Putamen (tissue), 1 donor: ENCODE data around the gene URGCP.

Experiments used
- DNase-seq: peaks from one replicate; pipeline ENCODE4 v3.0.0-alpha.2; 2016; ENCODE audit warnings: low spot score

URGCP gene, protein sequence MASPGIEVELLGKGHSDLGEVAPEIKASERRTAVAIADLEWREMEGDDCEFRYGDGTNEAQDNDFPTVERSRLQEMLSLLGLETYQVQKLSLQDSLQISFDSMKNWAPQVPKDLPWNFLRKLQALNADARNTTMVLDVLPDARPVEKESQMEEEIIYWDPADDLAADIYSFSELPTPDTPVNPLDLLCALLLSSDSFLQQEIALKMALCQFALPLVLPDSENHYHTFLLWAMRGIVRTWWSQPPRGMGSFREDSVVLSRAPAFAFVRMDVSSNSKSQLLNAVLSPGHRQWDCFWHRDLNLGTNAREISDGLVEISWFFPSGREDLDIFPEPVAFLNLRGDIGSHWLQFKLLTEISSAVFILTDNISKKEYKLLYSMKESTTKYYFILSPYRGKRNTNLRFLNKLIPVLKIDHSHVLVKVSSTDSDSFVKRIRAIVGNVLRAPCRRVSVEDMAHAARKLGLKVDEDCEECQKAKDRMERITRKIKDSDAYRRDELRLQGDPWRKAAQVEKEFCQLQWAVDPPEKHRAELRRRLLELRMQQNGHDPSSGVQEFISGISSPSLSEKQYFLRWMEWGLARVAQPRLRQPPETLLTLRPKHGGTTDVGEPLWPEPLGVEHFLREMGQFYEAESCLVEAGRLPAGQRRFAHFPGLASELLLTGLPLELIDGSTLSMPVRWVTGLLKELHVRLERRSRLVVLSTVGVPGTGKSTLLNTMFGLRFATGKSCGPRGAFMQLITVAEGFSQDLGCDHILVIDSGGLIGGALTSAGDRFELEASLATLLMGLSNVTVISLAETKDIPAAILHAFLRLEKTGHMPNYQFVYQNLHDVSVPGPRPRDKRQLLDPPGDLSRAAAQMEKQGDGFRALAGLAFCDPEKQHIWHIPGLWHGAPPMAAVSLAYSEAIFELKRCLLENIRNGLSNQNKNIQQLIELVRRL

DNA sequence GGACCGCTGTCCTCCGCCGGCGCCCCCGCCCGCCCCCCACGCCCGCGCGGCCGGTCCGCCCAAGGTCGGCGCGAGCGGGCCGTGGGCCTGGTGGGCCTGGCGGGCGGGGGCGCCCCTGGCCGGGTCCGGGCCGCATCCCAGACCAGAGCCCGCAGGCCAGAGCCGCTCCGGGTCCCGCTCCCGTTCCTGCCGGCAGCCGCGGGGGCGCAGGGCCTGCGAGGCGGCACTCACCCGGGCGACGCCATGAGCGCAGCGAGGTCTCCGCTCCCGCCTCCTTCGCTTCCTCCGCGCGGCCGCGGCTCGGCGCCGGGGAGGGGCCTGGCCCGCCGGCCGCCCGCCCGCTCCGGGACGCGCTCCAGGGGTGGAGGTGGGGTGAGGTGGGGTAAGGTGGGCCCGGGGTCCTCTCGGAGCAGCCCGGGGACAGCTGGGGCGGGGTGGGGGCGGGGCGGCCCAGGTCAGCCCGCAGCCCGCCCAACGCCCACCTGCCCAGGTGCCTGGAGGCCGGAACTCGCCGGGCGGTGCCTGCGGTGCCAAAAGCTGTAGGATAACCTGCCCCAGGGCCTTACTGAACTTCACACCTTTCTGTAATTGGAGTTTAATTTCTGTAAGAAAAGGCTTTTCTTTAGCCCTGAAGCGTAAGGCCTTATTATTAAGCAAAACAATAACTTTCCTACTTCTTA, at the start of gene URGCP:
URGCP (minus strand) TSS at position 266 of the 680 bp plus-strand sequence; CDS start at position 245, 21 bp downstream.
- DNase-seq: peak; percentile 42

DNA sequence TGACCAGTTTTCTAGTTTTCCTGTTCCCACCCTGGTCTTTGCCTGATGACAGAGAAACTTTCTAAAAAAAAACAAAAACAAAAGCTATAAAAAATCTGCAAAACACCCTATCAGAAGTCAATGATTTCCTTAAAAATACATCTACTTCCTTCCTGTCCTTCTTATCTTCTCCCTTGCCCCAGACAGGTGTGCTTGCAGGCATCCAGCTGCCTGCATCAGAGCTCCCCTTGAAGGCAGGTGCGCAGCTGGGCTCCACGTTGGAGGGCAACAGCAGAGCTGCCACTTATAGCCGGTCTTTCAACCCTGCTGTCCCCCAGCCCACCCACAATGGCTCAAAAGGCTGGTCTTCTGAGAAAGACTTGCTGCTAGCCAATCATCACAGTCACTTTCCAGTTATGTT, 49.6 kb upstream of the URGCP start:
- DNase-seq: no peak

GRCh38 chr7:43954524-43955228, 48.3 kb upstream of the URGCP start:
- DNase-seq: peak; percentile 42

GRCh38 chr7:43953071-43953470, 46.7 kb upstream of the URGCP start:
- DNase-seq: no peak

DNA sequence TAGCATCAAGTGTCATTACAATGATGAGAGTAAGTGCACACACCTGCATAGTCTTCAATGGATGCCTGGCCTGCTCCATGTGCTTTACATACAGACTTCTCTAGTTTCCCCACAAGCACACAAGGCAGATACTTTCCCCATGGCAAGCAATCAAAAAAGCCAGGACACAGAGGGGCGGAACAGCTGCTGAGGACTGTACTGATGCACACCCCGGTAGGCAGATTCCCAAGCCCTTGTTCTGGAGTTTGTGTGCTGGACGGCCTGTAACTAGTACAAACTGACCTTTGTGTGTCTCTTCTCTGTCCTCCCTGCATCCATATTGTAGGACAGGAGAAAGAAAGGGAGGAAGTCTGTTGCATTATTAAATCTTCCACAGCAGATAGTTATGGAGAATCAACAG, 45.6 kb upstream of the URGCP start:
- no peak for DNase-seq

DNA sequence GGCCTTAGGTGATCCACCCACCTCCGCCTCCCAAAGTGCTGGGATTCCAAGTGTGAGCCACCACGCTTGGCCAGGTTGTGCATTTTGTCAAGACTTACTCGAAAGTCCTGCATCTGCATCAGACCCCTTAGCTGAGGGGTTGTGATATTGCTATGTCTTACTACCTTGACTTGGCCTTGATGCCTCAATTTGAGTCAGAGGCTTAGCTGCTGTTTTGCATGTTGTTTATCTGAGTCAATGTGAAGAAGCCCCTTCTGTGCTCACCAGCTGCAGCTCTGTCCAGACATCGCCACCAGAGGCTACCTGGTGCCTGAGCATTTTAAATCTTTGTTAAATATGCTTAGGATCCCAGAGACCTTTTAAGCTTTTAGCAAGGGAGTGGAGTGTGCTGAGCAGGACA, 37.9 kb upstream of the URGCP start:
- DNase-seq: no peak

DNA sequence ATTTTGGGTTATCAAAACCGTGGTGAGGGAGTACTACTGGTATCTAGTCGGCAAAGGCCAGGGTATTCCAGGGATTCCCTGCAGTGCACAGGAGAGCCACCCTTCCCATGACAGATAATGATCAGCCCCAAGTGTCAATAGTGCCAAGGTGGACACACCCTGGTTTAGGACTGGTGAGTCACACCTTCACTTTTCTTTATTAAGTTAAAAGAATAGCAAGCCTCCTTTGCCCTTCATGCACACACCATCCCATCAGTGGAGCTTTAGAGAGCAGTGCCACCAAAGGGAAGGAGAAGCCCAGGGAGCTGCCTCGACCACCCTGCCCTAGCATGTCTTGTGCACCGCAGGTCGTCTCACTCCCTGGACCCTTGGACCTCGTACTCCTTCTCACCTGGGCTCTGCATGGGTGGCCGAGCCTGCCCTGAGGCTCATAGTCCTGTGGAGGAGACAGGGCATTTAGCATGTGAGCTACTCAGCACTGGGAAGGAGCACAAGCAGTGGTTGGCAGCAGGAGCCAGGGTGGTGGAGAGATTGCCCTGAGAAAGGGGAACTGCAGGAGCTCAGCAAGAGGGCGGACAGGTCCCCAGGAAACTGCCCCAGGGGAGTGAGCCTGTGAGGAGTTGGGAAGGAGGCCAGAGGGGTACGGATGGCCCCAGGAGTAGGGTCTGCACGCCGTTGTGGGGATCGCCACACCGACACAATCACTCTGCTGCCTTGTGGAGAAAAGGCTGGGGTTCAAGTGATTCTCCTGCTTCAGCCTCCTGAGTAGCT, 37.2 kb upstream of the URGCP start:
- no peak for DNase-seq

- no peak for DNase-seq
Measured at GRCh38 chr7:43942997-43943396, 36.6 kb upstream of the URGCP start.

GRCh38 chr7:43942250-43942649, 35.9 kb upstream of the URGCP start:
- no peak for DNase-seq

GRCh38 chr7:43938892-43939482, 32.6 kb upstream of the URGCP start:
- DNase-seq: no peak

GRCh38 chr7:43937444-43937843, 31.0 kb upstream of the URGCP start:
- DNase-seq: no peak

- DNase-seq: no peak
Measured at GRCh38 chr7:43933902-43934560, 27.6 kb upstream of the URGCP start.

DNA sequence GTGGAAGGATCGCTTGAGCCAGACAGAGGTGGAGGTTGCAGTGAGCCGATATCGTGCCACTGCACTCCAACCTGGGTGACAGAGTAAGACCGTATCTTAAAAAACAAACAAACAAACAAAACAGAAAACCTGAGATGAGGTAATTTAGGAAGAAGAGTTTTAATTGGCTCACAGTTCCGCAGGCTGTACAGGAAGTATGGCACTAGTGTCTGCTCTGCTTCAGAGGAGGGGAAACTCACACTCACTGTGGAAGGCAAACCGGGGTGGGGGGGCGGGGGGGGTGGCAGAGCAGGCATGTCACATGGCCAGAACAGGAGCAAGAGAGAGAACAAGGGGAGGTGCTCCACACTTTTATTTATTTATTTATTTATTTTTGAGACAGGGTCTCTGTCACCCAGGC, 24.9 kb upstream of the URGCP start:
- DNase-seq: no peak

DNA sequence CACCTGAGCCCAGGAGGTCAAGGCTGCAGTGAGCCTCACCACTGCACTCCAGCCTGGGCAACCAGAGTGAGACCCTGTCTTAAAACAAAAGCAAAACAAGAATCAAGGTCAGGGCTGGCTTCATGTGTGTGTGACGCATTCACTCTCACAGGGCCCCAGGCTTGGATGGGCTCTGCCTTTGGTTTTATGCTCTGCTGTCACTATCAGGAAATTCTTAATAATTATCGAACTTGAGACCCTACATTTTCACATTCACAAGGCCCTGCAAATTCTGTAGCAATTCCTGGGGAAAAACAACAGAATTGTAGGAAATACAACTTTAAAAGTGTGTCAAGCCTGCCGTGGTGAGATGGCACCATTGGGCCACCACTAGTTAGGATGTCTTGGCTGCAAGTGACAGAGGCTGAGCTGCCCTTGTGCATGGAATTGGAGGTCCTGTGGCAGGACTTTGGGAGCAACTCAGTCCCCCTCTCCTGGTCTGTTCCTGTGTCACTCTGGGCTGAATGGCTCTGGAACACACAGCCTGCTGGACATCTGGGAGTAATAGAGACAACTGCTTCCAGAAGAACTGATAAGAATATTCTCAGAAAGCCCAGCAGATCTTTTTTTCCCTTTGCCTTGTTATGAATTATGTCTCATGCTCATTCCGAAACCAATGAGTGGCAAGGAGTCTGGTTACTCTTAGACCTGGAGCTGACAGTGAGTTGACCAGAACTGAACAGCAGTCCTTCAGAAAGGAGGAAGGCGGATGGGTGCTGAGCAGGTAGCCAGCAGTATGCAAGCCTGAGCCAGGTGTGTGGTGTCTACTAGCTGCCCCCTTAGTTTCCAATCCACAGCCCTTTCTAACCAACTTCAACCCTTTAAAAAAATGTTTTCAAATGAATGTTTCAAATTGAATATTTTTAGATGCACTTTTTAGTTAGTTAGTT, 23.4 kb upstream of the URGCP start:
- DNase-seq: no peak

DNA sequence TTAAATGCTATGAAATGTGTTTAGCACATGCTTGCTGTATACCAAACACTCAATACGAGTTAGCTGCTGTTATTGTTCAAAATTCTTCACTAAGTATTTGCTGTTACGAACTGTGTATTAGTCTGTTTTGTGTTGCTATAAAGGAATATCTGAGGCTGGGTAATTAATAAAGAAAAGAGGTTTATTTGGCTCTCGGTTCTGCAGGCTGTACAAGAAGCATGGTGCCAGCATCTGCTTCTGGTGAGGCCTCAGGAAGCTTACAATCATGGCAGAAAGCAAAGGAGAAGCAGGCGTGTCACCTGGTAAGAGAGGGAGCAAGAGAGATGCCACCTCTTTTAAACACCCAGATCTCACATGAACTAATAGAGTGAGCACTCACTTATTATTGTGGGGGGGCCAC, 21.4 kb upstream of the URGCP start:
- no peak for DNase-seq

GRCh38 chr7:43926798-43927123, 20.4 kb upstream of the URGCP start:
- DNase-seq: no peak

GRCh38 chr7:43925984-43926797, 19.8 kb upstream of the URGCP start, which contains the start of gene UBE2D4:
UBE2D4 (plus strand) TSS chr7:43926436; CDS start chr7:43926533, 97 bp downstream.
- DNase-seq: peak; percentile 83

DNA sequence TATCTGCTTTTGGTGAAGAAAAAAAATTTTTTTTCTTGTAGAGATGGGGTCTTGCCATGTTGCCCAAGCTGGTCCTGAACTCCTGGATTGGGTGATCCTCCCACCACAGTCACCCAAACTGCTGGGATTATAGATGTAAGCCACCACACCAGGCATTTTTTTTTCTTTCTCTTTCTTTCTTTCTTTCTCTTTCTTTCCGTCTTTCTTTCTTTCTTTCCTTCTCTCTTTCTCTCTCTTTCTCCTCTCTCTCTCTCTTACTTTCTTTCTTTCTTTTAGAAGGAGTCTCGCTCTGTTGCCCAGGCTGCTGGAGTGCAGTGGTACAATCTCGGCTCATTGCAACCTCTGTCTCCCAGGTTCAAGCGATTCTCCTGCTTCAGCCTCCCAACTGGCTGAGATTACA, 16.3 kb upstream of the URGCP start:
- no peak for DNase-seq
